GM20000 (cell line): ENCODE results near the gene PLEKHA4.
"Not testable (repeated sequence)": the region's sequence is repeated elsewhere in the genome, so short reads cannot be mapped to it uniquely, and the experiment has no call there.

ENCODE experiments used
- DNase-seq: peaks from one replicate; pipeline ENCODE4 v3.0.0; 2012; ENCODE audit warnings: low spot score
- CTCF ChIP-seq: IDR thresholded peaks from 2 replicates; pipeline ENCODE4 v1.5.1; 2012; ENCODE audit warnings: mild to moderate bottlenecking, control low read depth; ENCODE audit errors: extremely low read depth, missing control alignments

The PLEKHA4 gene

DNA sequence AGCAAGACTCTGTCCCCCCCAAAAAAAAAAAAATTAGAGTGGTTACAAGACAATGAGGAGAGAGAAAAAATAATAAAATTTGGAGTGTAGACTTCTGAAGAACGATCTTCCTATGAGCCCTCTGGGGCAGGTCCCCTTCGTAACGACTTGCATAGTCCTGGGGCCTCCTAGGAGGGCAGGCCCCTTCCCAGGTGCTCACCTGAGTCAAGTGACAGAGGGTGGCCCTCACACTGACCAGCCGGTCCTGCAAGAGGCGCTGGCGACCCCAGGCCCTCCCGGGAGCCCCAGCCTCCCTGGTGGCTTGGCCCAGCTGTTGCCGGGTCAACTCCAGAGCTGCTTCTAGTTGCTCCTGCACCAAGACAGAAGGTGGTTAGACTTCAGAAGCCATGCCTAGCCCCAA lies 14.9 kb downstream of the PLEKHA4 start:
- no peak for DNase-seq
- no peak for TF ChIP-seq CTCF

- TF ChIP-seq CTCF = no peak
- DNase-seq = no peak
These were observed 16.1 kb downstream of the PLEKHA4 start for GRCh38 chr19:48852292-48852691.

DNA sequence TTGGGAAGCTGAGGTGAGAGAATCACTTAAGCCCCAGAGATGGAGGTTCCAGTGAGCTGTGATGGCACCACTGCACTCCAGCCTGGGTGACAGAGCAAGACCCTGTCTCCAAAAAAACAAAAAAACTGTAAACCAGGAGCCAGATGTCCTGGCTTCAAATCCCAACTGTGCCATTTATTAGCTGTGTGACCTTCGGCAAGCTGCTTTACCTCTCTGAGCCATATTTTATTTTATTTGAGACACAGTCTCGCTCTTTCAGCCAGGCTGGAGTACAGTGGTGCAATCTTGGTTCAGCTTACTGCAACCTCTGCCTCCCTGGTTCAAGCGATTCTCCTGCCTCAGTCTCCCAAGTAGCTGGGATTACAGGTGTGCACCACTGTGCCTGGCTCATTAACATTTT lies 21.8 kb downstream of the PLEKHA4 start:
- DNase-seq = not testable (repeated sequence)

DNA sequence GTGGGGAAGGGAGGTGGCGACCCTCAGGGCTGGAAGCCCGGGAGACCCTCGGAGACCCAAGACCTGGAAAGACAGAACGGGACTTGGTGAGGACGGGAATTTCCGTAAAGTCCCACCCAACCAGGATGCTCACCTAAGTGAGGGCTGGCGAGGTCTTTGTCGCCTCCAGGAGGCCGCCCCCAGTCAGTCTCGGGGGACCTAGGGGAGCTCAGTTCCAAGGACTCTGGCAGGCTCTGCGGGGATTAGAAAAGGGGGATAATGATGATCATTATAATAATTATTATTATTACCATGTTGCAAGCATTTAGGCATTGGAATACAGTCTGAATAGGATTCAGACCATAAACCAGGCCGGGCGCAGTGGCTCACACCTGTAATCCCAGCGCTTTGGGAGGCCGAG lies 23.0 kb downstream of the PLEKHA4 start:
- no peak for TF ChIP-seq CTCF
- DNase-seq = no peak

DNA sequence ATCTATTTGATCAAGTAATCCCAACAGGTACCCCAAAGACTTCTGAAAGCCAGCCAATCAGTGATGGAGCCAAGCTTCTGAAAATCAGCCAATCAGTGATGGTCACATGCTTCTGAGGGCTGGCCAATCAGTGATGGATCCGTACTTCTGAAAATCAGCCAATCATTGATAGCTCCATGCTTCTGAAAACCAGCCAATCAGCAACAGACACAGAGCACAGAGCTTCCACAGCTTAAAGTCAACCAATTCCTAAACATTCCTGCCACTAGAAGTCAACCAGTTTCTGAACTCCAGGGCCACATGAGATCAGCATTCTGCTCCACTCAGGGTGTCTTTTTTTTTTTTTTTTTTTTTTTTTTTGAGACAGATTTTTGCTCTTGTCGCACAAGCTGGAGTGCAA lies 23.9 kb downstream of the PLEKHA4 start:
- no peak for TF ChIP-seq CTCF

DNA sequence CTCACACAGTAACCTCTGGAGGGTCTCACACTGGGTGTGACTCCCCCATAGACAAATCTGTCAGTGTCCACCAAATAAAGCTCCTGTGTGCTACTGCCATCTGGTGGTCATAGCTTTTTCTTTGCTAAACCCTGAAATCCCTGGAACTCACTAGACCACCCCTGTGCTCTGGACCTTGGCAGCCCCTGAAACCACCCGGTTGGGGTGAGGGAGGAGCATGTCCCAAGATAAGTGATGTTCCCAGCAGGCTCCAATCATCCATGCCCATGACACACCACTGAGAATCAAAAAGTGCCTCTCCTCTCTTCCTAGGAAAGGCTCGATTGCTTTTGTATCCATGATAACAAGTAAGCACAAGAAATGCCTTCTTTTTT lies 25.6 kb downstream of the PLEKHA4 start:
- peak; percentile 66 for DNase-seq
- TF ChIP-seq CTCF = peak; percentile 81

More for the DNA sequence above, 23.9 kb downstream of the PLEKHA4 start:
- DNase-seq = no peak

DNA sequence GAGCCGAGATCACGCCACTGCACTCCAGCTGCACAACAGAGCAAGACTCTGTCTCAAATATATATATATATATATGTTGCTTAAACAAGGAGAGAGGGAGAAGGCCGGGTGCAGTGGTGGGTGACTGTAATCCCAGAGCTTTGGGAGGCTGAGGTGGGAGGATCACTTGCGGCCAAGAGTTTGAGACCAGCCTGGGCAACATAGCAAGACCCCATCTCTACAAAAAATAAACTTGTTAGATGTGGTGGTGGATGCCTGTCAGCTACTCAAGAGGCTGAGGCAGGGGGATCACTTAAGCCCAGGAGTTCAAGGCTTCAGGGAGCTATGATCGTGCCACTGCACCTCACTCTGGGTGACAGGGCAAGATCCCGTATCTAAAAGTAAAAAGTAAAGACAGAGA lies 26.8 kb downstream of the PLEKHA4 start:
- DNase-seq = no peak
- TF ChIP-seq CTCF = no peak

- TF ChIP-seq CTCF = no peak
- no peak for DNase-seq
These were observed 27.4 kb downstream of the PLEKHA4 start for GRCh38 chr19:48841047-48841446.
